ENCODE data around the gene RALGAPA2.

DNA sequence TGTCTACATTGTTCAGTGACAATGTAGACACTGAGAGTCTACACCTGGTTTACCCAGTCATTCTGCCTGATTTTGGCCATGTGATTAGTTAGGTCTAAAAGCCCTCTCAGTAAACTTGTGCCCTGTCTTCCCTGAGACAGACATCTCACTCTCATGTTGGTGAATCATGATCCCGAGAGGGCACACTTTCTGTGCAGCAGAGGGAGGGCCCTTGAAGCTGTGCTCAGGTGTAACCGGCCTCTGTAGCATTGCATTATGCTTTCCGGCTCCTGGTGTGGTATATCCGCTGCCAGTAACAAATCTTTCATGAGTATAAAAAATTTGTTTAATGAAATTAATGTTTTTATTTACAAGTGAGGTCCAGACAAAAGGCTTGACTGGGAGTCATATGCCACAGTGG is 85.0 kb downstream of the RALGAPA2 start:
- TF ChIP-seq BHLHE40 (IDR thresholded peaks at IDR 0.05; ENCODE audit: borderline replicate concordance): no peak
- TF ChIP-seq ZNF384 (IDR thresholded peaks at IDR 0.05): no peak
- TF ChIP-seq FOXM1 (IDR thresholded peaks at IDR 0.05; ENCODE audit: borderline replicate concordance): no peak
- TF ChIP-seq SP1 (IDR thresholded peaks at IDR 0.05): no peak
- no peak for TF ChIP-seq HDGF (IDR thresholded peaks at IDR 0.05; ENCODE audit: borderline replicate concordance)
- TF ChIP-seq LEF1 (IDR thresholded peaks at IDR 0.05; ENCODE audit: borderline replicate concordance): no peak
- TF ChIP-seq TARDBP (IDR thresholded peaks at IDR 0.05): no peak
- TF ChIP-seq ARNT (IDR thresholded peaks at IDR 0.05): no peak
- no peak for TF ChIP-seq FOXA1 (IDR thresholded peaks at IDR 0.05)
- TF ChIP-seq, protein P1, sequence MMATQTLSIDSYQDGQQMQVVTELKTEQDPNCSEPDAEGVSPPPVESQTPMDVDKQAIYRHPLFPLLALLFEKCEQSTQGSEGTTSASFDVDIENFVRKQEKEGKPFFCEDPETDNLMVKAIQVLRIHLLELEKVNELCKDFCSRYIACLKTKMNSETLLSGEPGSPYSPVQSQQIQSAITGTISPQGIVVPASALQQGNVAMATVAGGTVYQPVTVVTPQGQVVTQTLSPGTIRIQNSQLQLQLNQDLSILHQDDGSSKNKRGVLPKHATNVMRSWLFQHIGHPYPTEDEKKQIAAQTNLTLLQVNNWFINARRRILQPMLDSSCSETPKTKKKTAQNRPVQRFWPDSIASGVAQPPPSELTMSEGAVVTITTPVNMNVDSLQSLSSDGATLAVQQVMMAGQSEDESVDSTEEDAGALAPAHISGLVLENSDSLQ (IDR thresholded peaks at IDR 0.05): no peak
- no peak for TF ChIP-seq ELF4 (IDR thresholded peaks at IDR 0.05)
- no peak for TF ChIP-seq SUZ12 (IDR thresholded peaks at IDR 0.05)
- TF ChIP-seq FOXK2 (IDR thresholded peaks at IDR 0.05): no peak
- no peak for TF ChIP-seq NFRKB (IDR thresholded peaks at IDR 0.05)
